Activated CD8-positive, alpha-beta T cell treated with anti-CD3 and anti-CD28 coated beads for 36 hours (primary cell): ENCODE data around the gene HAUS8. TPM values are rescaled to one million over a fixed set of nuclear protein-coding genes. Genes with fewer than 3 reads are reported as not detected.
A peak's percentile ranks its signal among the peaks of the same experiment; 100 is the strongest.

Source experiments
- ATAC-seq: fragments of 200-7000 bp; cut with Tn5 transposase; one replicate; pipeline ENCODE4 v1.10.0; 2021; ENCODE audit warnings: mild to moderate bottlenecking, moderate library complexity
- CTCF ChIA-PET: fragments of 350-600 bp; sonication (Branson Sonifier 250); formaldehyde crosslinking; loops from one replicate; lab custom pipeline; 2021; ENCODE audit warnings: antibody characterized with exemption; lab: Charles Lee
- POLR2A ChIA-PET: fragments of 350-600 bp; sonication (Branson Sonifier 250); formaldehyde crosslinking; loops from one replicate; lab custom pipeline; 2021; ENCODE audit warnings: antibody characterized with exemption; lab: Charles Lee
- DNase-seq: peaks from one replicate; pipeline ENCODE4 v3.0.0-alpha.2; 2020
- H3K27ac Mint-ChIP-seq: one replicate; pipeline ENCODE4 v1.8.0; 2021; ENCODE audit warnings: mild to moderate bottlenecking, mixed read lengths
- H3K27me3 Mint-ChIP-seq: one replicate; pipeline ENCODE4 v1.8.0; 2021; ENCODE audit warnings: mixed read lengths
- H3K36me3 Mint-ChIP-seq: one replicate; pipeline ENCODE4 v1.8.0; 2021; ENCODE audit warnings: low read depth, mixed read lengths
- H3K4me1 Mint-ChIP-seq: one replicate; pipeline ENCODE4 v1.8.0; 2021; ENCODE audit warnings: low read depth, mixed read lengths
- H3K4me3 Mint-ChIP-seq: one replicate; pipeline ENCODE4 v1.8.0; 2021; ENCODE audit warnings: mild to moderate bottlenecking, moderate library complexity, mixed read lengths
- H3K9me3 Mint-ChIP-seq: one replicate; pipeline ENCODE4 v1.8.0; 2021; ENCODE audit warnings: mixed read lengths
- intact Hi-C: fragments of 100-400 bp; cut with micrococcal nuclease; formaldehyde crosslinking; loops from one replicate; pipeline ENCODE4 v1.10.0; 2022
- total RNA-seq, 2 experiments: library from RNA; stranded (reverse); gene quantifications; one replicate each; pipeline ENCODE4 v1.2.3, GENCODE V29; 2021
- TF ChIP-seq, protein P1 (sequence below): fragments of 200-600 bp; IDR thresholded peaks from one replicate; pipeline ENCODE4 v1.8.0; 2022; ENCODE audit warnings: antibody characterized with exemption, mild to moderate bottlenecking

Gene HAUS8
- total RNA-seq, 2 experiments from 2014 or later, result 40.7 to 41.9 TPM

DNA sequence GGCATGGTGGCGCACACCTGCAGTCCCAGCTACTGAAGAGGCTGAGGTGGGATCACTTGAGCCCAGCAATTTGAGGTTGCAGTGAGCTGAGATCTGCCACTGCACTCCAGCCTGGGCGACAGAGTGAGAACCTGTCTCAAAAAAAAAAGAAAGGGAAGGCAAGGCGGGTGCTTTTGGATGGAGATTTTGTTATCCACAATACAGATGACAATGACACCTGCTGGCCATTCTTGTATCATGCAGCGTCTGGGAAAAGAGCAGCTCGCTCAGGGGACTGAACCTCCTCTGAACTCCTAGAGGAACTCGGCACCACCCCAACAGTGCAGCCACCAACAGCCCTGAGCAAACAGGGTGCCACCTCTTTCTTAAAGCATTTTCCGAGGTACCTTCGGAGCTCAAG, 22.8 kb downstream of the HAUS8 start:
- H3K36me3 Mint-ChIP-seq, result peaks cover 32% of the 10 kb centered on the region
- no peaks in the 10 kb centered on the region for H3K27me3 Mint-ChIP-seq
- TF ChIP-seq, protein P1, sequence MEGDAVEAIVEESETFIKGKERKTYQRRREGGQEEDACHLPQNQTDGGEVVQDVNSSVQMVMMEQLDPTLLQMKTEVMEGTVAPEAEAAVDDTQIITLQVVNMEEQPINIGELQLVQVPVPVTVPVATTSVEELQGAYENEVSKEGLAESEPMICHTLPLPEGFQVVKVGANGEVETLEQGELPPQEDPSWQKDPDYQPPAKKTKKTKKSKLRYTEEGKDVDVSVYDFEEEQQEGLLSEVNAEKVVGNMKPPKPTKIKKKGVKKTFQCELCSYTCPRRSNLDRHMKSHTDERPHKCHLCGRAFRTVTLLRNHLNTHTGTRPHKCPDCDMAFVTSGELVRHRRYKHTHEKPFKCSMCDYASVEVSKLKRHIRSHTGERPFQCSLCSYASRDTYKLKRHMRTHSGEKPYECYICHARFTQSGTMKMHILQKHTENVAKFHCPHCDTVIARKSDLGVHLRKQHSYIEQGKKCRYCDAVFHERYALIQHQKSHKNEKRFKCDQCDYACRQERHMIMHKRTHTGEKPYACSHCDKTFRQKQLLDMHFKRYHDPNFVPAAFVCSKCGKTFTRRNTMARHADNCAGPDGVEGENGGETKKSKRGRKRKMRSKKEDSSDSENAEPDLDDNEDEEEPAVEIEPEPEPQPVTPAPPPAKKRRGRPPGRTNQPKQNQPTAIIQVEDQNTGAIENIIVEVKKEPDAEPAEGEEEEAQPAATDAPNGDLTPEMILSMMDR, result no peak
- intact Hi-C loops, result no loop called here
- ATAC-seq, result no peak
- ChIA-PET POLR2A (interaction anchor here (0.6 kb wide), 1 partner anchor 509 kb away, joined by 3 read pairs; no protein-coding TSS in a partner anchor), CTCF (interaction anchor here (1.0 to 1.6 kb wide), 4 partner anchors 10 to 280 kb away, joined by 3 to 4 read pairs (median 4); no protein-coding TSS in a partner anchor)
- no peaks in the 10 kb centered on the region for H3K9me3 Mint-ChIP-seq
- H3K4me1 Mint-ChIP-seq, result no peaks in the 10 kb centered on the region
- no peak overlapping the region for H3K27ac Mint-ChIP-seq
- H3K4me3 Mint-ChIP-seq, result no peak overlapping the region
- peak; percentile 24 for DNase-seq

DNA sequence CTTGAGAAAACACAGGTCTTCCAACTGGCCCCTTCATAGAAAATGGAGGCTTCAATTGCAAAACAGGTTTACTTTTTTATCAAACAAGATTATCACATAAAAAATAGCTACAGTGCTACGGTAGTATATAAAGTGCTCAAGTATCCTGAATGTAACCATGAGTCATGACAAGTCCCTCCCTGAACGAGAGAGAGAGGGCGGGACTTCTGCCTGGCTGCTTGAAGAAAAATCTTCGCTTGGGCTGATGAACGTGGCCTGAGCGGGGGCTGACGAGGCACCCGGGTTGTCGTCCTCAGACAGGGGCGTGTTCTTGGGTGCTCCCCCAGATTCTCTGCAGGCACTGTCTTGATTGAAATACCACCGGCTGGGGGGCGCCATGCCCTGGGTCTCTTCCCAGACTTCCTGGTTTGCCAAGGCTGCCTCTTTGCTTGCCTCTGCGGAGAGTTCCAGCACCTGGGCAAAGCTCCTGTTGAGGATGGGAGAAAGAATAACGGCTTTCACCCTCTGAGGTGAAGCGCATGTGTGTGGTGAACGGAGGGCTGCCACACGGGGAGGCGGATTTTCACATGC, 25.5 kb downstream of the HAUS8 start:
- intact Hi-C loops, result no loop called here
- ATAC-seq (no peak), DNase-seq (no peak)
- CTCF ChIA-PET, result no interaction called here
- no peak overlapping the region for H3K4me3 Mint-ChIP-seq
- TF ChIP-seq, protein P1, result no peak
- no peaks in the 10 kb centered on the region for H3K27me3 Mint-ChIP-seq
- POLR2A ChIA-PET, result no interaction called here
- no peaks in the 10 kb centered on the region for H3K9me3 Mint-ChIP-seq
- no peak overlapping the region for H3K27ac Mint-ChIP-seq
- peaks cover 23% of the 10 kb centered on the region for H3K36me3 Mint-ChIP-seq
- no peaks in the 10 kb centered on the region for H3K4me1 Mint-ChIP-seq

DNA sequence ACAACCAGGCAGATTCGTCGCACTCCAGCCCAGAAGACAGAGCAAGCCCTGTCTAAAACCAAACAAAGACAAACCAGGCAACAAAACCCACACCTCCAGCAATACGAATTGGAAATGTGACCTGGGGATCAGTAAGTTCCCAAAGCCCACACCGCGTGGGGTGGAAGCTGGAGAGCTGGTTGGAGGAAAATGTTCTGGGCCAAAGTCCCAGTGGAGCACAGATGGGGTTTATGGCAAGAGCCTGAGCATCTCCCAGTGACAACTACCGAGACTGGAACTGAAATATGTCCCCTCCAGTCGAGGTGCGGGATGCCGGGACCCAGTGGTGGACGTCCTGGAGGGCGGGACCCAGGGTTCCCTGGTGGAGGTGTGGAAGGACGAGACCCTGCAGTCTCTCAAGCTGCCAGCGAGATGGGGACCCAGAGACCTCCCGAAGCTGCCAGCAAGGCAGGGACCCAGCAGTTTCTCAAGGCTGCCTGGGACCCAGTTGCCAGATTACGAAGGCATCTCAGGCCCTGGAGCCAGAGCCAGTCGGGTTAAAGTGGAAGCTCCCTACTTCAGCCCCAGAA, 26.3 kb downstream of the HAUS8 start:
- peaks cover 21% of the 10 kb centered on the region for H3K36me3 Mint-ChIP-seq
- CTCF ChIA-PET, result no interaction called here
- ATAC-seq, result no peak

DNA sequence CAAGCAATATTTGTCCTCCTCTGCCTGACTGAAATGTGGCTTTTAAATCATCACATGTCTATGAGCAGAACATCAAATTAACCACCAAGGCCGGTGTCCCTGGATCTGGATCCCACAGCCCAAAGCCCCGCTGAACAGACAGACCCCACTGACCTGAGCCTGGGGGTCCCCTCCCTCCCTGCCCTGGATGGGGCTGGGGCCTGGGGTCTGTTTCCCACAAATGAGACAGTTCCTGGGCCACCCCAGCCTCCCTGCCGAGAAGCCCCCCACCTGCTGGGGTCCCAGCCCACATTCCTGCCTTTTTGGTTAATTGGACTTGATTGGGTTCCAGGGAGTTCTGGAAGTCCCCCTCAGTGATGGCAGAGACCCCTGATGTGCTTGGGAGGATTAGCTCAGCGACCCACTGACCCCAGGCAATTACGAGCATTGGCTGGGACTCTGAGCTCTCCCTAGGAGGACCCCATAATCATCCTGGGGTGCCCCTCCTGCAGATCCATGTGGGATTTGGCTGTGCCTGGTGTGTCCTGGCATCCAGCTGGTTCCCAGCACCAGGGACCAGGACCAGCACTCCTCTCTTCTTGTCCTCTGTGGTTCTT, 29.2 kb downstream of the HAUS8 start:
- DNase-seq, result no peak
- H3K9me3 Mint-ChIP-seq, result no peaks in the 10 kb centered on the region
- no peak for ATAC-seq
- no peak overlapping the region for H3K4me3 Mint-ChIP-seq
- TF ChIP-seq, protein P1, result no peak
- H3K4me1 Mint-ChIP-seq, result no peaks in the 10 kb centered on the region
- H3K27ac Mint-ChIP-seq, result no peak overlapping the region
- peaks cover 11% of the 10 kb centered on the region for H3K36me3 Mint-ChIP-seq
- intact Hi-C loops, result no loop called here
- H3K27me3 Mint-ChIP-seq, result no peaks in the 10 kb centered on the region
- POLR2A ChIA-PET, result no interaction called here
- CTCF ChIA-PET, result no interaction called here

More for the DNA sequence above, 26.3 kb downstream of the HAUS8 start:
- no peaks in the 10 kb centered on the region for H3K4me1 Mint-ChIP-seq
- TF ChIP-seq, protein P1, result no peak
- POLR2A ChIA-PET, result no interaction called here
- no peak overlapping the region for H3K27ac Mint-ChIP-seq
- intact Hi-C loops, result no loop called here
- H3K4me3 Mint-ChIP-seq, result no peak overlapping the region
- DNase-seq, result no peak
- H3K9me3 Mint-ChIP-seq, result no peaks in the 10 kb centered on the region
- no peaks in the 10 kb centered on the region for H3K27me3 Mint-ChIP-seq

DNA sequence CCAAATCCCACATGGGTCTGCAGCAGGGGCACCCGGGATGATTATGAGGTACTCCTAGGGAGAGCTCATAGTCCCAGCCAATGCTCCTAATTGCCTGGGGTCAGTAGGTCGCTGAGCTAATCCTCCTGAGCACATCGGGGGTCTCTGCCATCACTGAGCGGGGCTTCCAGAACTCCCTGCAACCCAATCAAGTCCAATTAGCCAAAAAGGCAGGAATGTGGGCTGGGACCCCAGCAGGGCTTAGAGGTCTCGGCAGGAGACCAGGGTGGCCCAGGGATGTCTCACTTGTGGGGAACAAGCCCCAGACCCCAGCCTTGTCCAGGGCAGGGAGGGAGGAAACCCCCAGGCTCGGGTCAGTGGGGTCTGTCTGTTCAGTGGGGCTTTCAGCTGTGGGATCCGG, 31.5 kb downstream of the HAUS8 start:
- ChIA-PET CTCF (interaction anchor here (1.0 kb wide), 1 partner anchor 223 kb away, joined by 3 read pairs; the partner anchor contains the start of gene BABAM1), POLR2A (no interaction called here)
- ATAC-seq, result no peak
- H3K27me3 Mint-ChIP-seq, result no peaks in the 10 kb centered on the region
- no peaks in the 10 kb centered on the region for H3K4me1 Mint-ChIP-seq
- H3K36me3 Mint-ChIP-seq, result peaks cover 4% of the 10 kb centered on the region
- H3K9me3 Mint-ChIP-seq, result no peaks in the 10 kb centered on the region
- no peak for DNase-seq
- H3K4me3 Mint-ChIP-seq, result no peak overlapping the region
- intact Hi-C loops, result no loop called here
- TF ChIP-seq, protein P1, result no peak
- no peak overlapping the region for H3K27ac Mint-ChIP-seq
